HepG2 (cell line): ENCODE results near the gene CELF5. TPM values are rescaled to one million over a fixed set of nuclear protein-coding genes. Genes with fewer than 3 reads are reported as not detected.
"Not testable (repeated sequence)": the region's sequence is repeated elsewhere in the genome, so short reads cannot be mapped to it uniquely, and the experiment has no call there.

Source experiments
- ATAC-seq: fragments of 200-7000 bp; cut with Tn5 transposase; 3 replicates; pipeline ENCODE4 v1.9.1; 2020; ENCODE audit warnings: mild to moderate bottlenecking, moderate library complexity
- BruUV-seq: library from RNA; stranded (reverse); fragments of 400-500 nt; replicated peaks from 2 replicates; lab custom pipeline; 2021; lab: Mats Ljungman, UMichigan
- CTCF ChIA-PET: fragments of 300-600 bp; formaldehyde crosslinking; extraction: SDS; loops from one replicate; lab custom pipeline; 2021; ENCODE audit warnings: low total read pairs, inconsistent platforms, low intra/inter-chr PET ratio; lab: Yijun Ruan, JAX
- POLR2A ChIA-PET: fragments of 350-600 bp; sonication (Branson Sonifier 250); formaldehyde crosslinking; loops from one replicate; lab custom pipeline; 2020; ENCODE audit warnings: antibody characterized with exemption, inconsistent platforms; lab: Yijun Ruan, JAX
- DNase-seq: peaks from one replicate; pipeline ENCODE4 v3.0.0-alpha.2; 2015; ENCODE audit warnings: low spot score
- FAIRE-seq: peaks from 3 replicates; lab custom pipeline; 2011; peaks lifted over from hg19 to GRCh38; lab: Jason Lieb, UNC
- H2AFZ ChIP-seq: one replicate; pipeline ENCODE4 v1.6.1; 2011; ENCODE audit warnings: low read length, inconsistent platforms
- H3K27ac ChIP-seq: fragments of 300-600 bp; 3 replicates; pipeline ENCODE4 v1.8.0; 2011; ENCODE audit warnings: mixed run types, mild to moderate bottlenecking, mixed read lengths, low read length, inconsistent platforms; ENCODE audit not compliant: insufficient read depth; ENCODE audit errors: extremely low read length
- H3K27me3 ChIP-seq, 2 experiments: fragments of 200-600 bp in 1 of 2; 2 replicates in 1 of 2; 3 replicates in 1 of 2; pipeline versions ENCODE4 v1.6.0 to v1.8.0; 2011; ENCODE audit warnings: low read length in 2 of 2, mild to moderate bottlenecking in 2 of 2, moderate library complexity in 2 of 2, inconsistent platforms in 1 of 2; ENCODE audit not compliant: insufficient read depth in 2 of 2, control insufficient read depth in 1 of 2
- H3K36me3 ChIP-seq, 2 experiments: fragments of 200-600 bp in 1 of 2; replicated peaks in 1 of 2; 2 replicates in 1 of 2; 3 replicates in 1 of 2; pipeline versions ENCODE4 v1.5.1 to v1.8.0; 2011; ENCODE audit warnings: low read length in 2 of 2, inconsistent platforms in 1 of 2; ENCODE audit not compliant: insufficient read depth in 2 of 2, control insufficient read depth in 1 of 2
- H3K4me1 ChIP-seq: 2 replicates; pipeline ENCODE4 v1.5.1; 2012; ENCODE audit warnings: low read length, inconsistent platforms; ENCODE audit not compliant: insufficient read depth
- H3K4me2 ChIP-seq: 2 replicates; pipeline ENCODE4 v1.6.0; 2011; ENCODE audit warnings: low read depth, low read length, inconsistent platforms
- H3K4me3 ChIP-seq, 3 experiments: fragments of 200-600 bp in 1 of 3; sonication (generic), shearing (Covaris generic) in 1 of 3; replicated peaks in 1 of 3; 2 replicates each; pipeline ENCODE4 v1.5.1; 2011 to 2016; ENCODE audit warnings: low read length in 3 of 3, inconsistent platforms in 2 of 3, low read depth in 2 of 3, mild to moderate bottlenecking in 2 of 3, control low read depth in 1 of 3, mixed read lengths in 1 of 3; ENCODE audit not compliant: insufficient read depth in 1 of 3
- H3K79me2 ChIP-seq: one replicate; pipeline ENCODE4 v1.6.1; 2011; ENCODE audit warnings: low read length, inconsistent platforms; ENCODE audit not compliant: insufficient read depth
- H3K9ac ChIP-seq: 2 replicates; pipeline ENCODE4 v1.6.0; 2011; ENCODE audit warnings: mild to moderate bottlenecking, low read depth, low read length, inconsistent platforms; ENCODE audit not compliant: insufficient read depth
- H3K9me3 ChIP-seq: 2 replicates; pipeline ENCODE4 v1.5.1; 2012; ENCODE audit warnings: mild to moderate bottlenecking, low read length
- H4K20me1 ChIP-seq: 2 replicates; pipeline ENCODE4 v1.6.0; 2011; ENCODE audit warnings: inconsistent platforms, mild to moderate bottlenecking, low read length, moderate library complexity; ENCODE audit not compliant: insufficient read depth
- ARNT2 ChIP-seq: sonication (generic); formaldehyde crosslinking; IDR thresholded peaks from 2 replicates; pipeline ENCODE4 v1.8.0; 2022; ENCODE audit warnings: mild to moderate bottlenecking, low read depth, missing genetic modification reagents, moderate library complexity
- CREB1 ChIP-seq, 2 experiments: fragments of 450-650 bp in 1 of 2; IDR thresholded peaks; 2 replicates each; pipeline ENCODE4 v1.6.1; 2016 to 2017; ENCODE audit warnings: control low read depth in 1 of 2, mild to moderate bottlenecking in 1 of 2, missing compliant biosample characterization in 1 of 2, missing genetic modification characterization in 1 of 2
- DR1 ChIP-seq: sonication (generic); formaldehyde crosslinking; IDR thresholded peaks from 2 replicates; pipeline ENCODE4 v1.8.0; 2021; ENCODE audit warnings: mild to moderate bottlenecking, missing genetic modification reagents, inconsistent platforms
- EEA1 ChIP-seq: sonication (generic); formaldehyde crosslinking; IDR thresholded peaks from 2 replicates; pipeline ENCODE4 v1.5.1; 2020; ENCODE audit warnings: mild to moderate bottlenecking, missing genetic modification reagents, borderline replicate concordance
- HNRNPUL1 ChIP-seq: fragments of 200-400 bp; formaldehyde crosslinking; IDR thresholded peaks from 2 replicates; pipeline ENCODE4 v1.6.1; 2017; ENCODE audit warnings: low read depth, mild to moderate bottlenecking, low read length, moderate library complexity
- MLLT10 ChIP-seq: sonication (generic); formaldehyde crosslinking; IDR thresholded peaks from 2 replicates; pipeline ENCODE4 v1.4.0; 2020; ENCODE audit warnings: missing genetic modification reagents
- NR1H2 ChIP-seq: sonication (generic); formaldehyde crosslinking; IDR thresholded peaks from 2 replicates; pipeline ENCODE4 v1.8.1; 2022; ENCODE audit warnings: low read depth, missing genetic modification reagents, borderline replicate concordance
- SOX13 ChIP-seq, 3 experiments: fragments of 450-650 bp in 1 of 3; sonication (generic) in 1 of 3; formaldehyde crosslinking in 1 of 3; IDR thresholded peaks in 2 of 3; conservative IDR thresholded peaks in 1 of 3; 2 replicates each; pipeline versions ENCODE4 v1.5.0 to v1.6.1; 2016 to 2020; ENCODE audit warnings: antibody characterized with exemption in 1 of 3, mild to moderate bottlenecking in 1 of 3, missing compliant biosample characterization in 1 of 3, missing genetic modification reagents in 1 of 3, moderate library complexity in 1 of 3
- TAF1 ChIP-seq: sonication (generic); formaldehyde crosslinking; IDR thresholded peaks from 2 replicates; pipeline ENCODE4 v1.4.0; 2020; ENCODE audit warnings: missing genetic modification reagents
- ZNF101 ChIP-seq: sonication (generic); formaldehyde crosslinking; IDR thresholded peaks from 2 replicates; pipeline ENCODE4 v1.4.0; 2020; ENCODE audit warnings: mild to moderate bottlenecking, low read depth, missing genetic modification reagents, borderline replicate concordance
- ZNF121 ChIP-seq: sonication (generic); formaldehyde crosslinking; IDR thresholded peaks from 2 replicates; pipeline ENCODE4 v1.5.0; 2020; ENCODE audit warnings: mild to moderate bottlenecking, missing genetic modification reagents
- ZNF282 ChIP-seq: fragments of 450-650 bp; IDR thresholded peaks from 2 replicates; pipeline ENCODE4 v1.6.1; 2018; ENCODE audit not compliant: partially characterized antibody
- ZNF34 ChIP-seq: sonication (generic); formaldehyde crosslinking; IDR thresholded peaks from 2 replicates; pipeline ENCODE4 v1.4.0; 2020; ENCODE audit warnings: mild to moderate bottlenecking, missing genetic modification reagents, borderline replicate concordance
- ZNF629 ChIP-seq: sonication (generic); formaldehyde crosslinking; conservative IDR thresholded peaks from 2 replicates; pipeline ENCODE4 v1.5.0; 2020; ENCODE audit warnings: missing genetic modification reagents
- ZNF780A ChIP-seq: sonication (generic); formaldehyde crosslinking; IDR thresholded peaks from 2 replicates; pipeline ENCODE4 v1.8.0; 2022; ENCODE audit warnings: mild to moderate bottlenecking, missing genetic modification reagents, moderate library complexity
- WGBS: methylation state at CpG from one replicate; pipeline ENCODE4 v1.1.6; 2017; ENCODE audit warnings: low lambda C conversion rate; 5-methylcytosine and 5-hydroxymethylcytosine counted together
- in situ Hi-C: cut with HindIII; loops from 2 replicates; pipeline ENCODE4 v1.10.0; 2017; ENCODE audit warnings: low pct_unique_long_range_greater_than_20kb; ENCODE audit not compliant: extremely low pct_ligation_motif_present
- intact Hi-C: fragments of 100-400 bp; cut with micrococcal nuclease; formaldehyde crosslinking; loops from one replicate; pipeline ENCODE4 v1.10.0; 2022; ENCODE audit not compliant: unreplicated experiment
- polyA plus RNA-seq, 8 experiments: library from polyadenylated mRNA; depleted of rRNA in 3 of 8; stranded (reverse) in 7 of 8; unstranded in 1 of 8; fragments of >200 nt; fragmentation: Illumina TruSeq in 4 of 8; extraction: Trizol in 4 of 8; gene quantifications; 2 replicates each; pipeline versions ENCODE4 v1.2.1 to v1.2.3, GENCODE V29; 2011 to 2016; ENCODE audit warnings: low read depth in 4 of 8, missing spikeins in 1 of 8, mixed read lengths in 1 of 8; ENCODE audit not compliant: insufficient read depth in 1 of 8
- total RNA-seq, 5 experiments: library from RNA; depleted of rRNA; stranded (reverse); fragments of >200 nt; fragmentation: Illumina TruSeq; extraction: Trizol; gene quantifications; 2 replicates each; pipeline ENCODE4 v1.2.3, GENCODE V29; 2016; ENCODE audit warnings: low read depth in 1 of 5
- TF ChIP-seq, protein P1 (sequence below): sonication (generic); formaldehyde crosslinking; IDR thresholded peaks from 2 replicates; pipeline ENCODE4 v1.8.0; 2022; ENCODE audit warnings: missing genetic modification reagents, mild to moderate bottlenecking, moderate library complexity, borderline replicate concordance

The CELF5 gene
- total and polyA plus RNA-seq, 2 of the 13 experiments (the other 11 are each of a cell fraction or from before 2014, with no cell fraction given), result 0.31 to 0.84 TPM

DNA sequence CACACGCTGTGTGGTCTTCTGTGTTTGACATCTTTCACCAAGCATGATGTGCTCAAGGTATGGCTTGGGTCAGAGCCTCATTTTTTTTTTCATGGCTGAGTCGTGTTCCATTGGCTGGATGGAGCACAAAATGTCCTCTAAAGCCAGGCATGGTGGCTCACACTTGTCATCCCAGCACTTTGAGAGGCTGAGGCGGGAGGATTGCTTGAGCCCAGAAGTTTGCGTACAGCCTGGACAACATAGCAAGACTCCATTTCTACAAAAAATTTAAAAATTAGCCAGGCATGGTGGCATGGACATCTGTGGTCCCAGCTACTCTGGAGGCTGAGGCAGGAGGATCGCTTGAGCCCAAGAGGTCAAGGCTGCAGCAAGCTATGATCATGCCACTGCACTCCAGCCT, 2.9 kb upstream of the CELF5 start:
- 0 out of 2 replicates have a peak, but pooled peaks have one; percentile 21 for TF ChIP-seq ZNF121
- TF ChIP-seq, all 625 proteins: peak for 1; not testable (repeated sequence) for 624
- H2AFZ ChIP-seq, POLR2A ChIA-PET, H3K9me3 ChIP-seq, BruUV-seq, CTCF ChIA-PET, H4K20me1 ChIP-seq, H3K4me3 ChIP-seq, H3K4me2 ChIP-seq, DNase-seq, H3K9ac ChIP-seq, H3K4me1 ChIP-seq, FAIRE-seq, intact Hi-C loops, H3K79me2 ChIP-seq, in situ Hi-C loops, H3K27ac ChIP-seq, H3K36me3 ChIP-seq, ATAC-seq: not testable (repeated sequence)
- 29% methylated on average over 5 of the region's 5 CpGs for WGBS
- peaks cover 0 to 13% of the 10 kb centered on the region in 2 experiments; a peak in 2 of 5 replicates for H3K27me3 ChIP-seq

DNA sequence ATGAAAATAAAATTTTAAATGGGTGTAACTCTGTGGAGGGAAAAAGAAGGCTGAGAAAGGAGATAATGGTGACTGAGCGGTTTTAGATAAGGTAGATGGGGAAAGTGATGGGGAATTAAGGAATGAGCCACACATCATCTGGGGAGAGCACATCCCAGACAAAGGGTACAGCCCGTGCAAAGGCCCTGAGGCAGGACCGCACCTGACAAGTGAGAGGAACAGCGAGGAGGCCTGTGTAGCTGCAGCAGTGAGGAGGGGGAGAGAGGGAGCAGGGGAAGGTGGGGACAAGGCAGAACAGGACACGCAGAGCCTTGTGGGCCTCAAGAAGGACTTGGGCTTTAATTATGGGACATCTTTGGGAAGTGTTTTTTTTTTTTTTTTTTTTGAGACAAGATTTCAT, 1.8 kb upstream of the CELF5 start:
- BruUV-seq, result no TSS peak
- in situ Hi-C loops, result no loop called here
- no peak for DNase-seq
- Histone ChIP-seq H3K9me3 (no peaks in the 10 kb centered on the region), H3K79me2 (no peaks in the 10 kb centered on the region), H3K9ac (no peak overlapping the region), H3K4me3 (no peak overlapping the region), H3K4me1 (no peaks in the 10 kb centered on the region), H2AFZ (no peak overlapping the region), H3K4me2 (no peak overlapping the region), H3K27me3 (peaks cover 2 to 24% of the 10 kb centered on the region in 2 experiments; a peak in 3 of 5 replicates), H3K27ac (no peak overlapping the region), H3K36me3 (no peaks in the 10 kb centered on the region), H4K20me1 (peaks cover 4% of the 10 kb centered on the region; the same call in 1 of the 2 replicates)
- ChIA-PET CTCF (no interaction called here), POLR2A (no interaction called here)
- no peak for ATAC-seq
- intact Hi-C loops, result no loop called here
- no peak for FAIRE-seq
- 55% methylated on average over 5 of the region's 5 CpGs for WGBS
- TF ChIP-seq MLLT10 (CRISPR knock-in tag) (no peak), HNRNPUL1 (no peak), ZNF282 (no peak), ZNF34 (CRISPR knock-in tag) (no peak), TAF1 (CRISPR knock-in tag) (no peak), EEA1 (CRISPR knock-in tag) (no peak), ZNF629 (CRISPR knock-in tag) (no peak), ZNF101 (CRISPR knock-in tag) (no peak), CREB1 (IDR thresholded peaks at IDR 0.05) (no peak), CREB1 (CRISPR knock-in tag; IDR thresholded peaks at IDR 0.05) (no peak), SOX13 (IDR thresholded peaks at IDR 0.05) (no peak), SOX13 (CRISPR knock-in tag; conservative IDR thresholded peaks at IDR 0.05 in 1 of 2, IDR thresholded peaks at IDR 0.05 in 1 of 2) (no peak), ARNT2 (no peak), DR1 (no peak), ZNF780A (CRISPR knock-in tag) (no peak), NR1H2 (CRISPR knock-in tag) (no peak)
- TF ChIP-seq, protein P1, sequence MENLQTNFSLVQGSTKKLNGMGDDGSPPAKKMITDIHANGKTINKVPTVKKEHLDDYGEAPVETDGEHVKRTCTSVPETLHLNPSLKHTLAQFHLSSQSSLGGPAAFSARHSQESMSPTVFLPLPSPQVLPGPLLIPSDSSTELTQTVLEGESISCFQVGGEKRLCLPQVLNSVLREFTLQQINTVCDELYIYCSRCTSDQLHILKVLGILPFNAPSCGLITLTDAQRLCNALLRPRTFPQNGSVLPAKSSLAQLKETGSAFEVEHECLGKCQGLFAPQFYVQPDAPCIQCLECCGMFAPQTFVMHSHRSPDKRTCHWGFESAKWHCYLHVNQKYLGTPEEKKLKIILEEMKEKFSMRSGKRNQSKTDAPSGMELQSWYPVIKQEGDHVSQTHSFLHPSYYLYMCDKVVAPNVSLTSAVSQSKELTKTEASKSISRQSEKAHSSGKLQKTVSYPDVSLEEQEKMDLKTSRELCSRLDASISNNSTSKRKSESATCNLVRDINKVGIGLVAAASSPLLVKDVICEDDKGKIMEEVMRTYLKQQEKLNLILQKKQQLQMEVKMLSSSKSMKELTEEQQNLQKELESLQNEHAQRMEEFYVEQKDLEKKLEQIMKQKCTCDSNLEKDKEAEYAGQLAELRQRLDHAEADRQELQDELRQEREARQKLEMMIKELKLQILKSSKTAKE (CRISPR knock-in tag), result no peak
